BLaER1 treated with 17β-estradiol and CSF1 and Interleukin-3, amounts not matched to agents 10 nM and 100 nM (cell line): ENCODE results near the gene SDK2.

Source experiments
- H3K27ac ChIP-seq, 11 experiments: shearing (Covaris generic); formaldehyde crosslinking; 2 replicates each; pipeline ENCODE4 v1.8.1; 2022
- H3K27me3 ChIP-seq, 11 experiments: shearing (Covaris generic); formaldehyde crosslinking; 2 replicates each; pipeline ENCODE4 v1.8.1; 2022
- H3K36me3 ChIP-seq, 11 experiments: shearing (Covaris generic); formaldehyde crosslinking; 2 replicates each; pipeline ENCODE4 v1.8.1; 2022
- H3K4me1 ChIP-seq, 10 experiments: shearing (Covaris generic); formaldehyde crosslinking; 2 replicates each; pipeline ENCODE4 v1.8.1; 2022
- H3K4me2 ChIP-seq, 11 experiments: shearing (Covaris generic); formaldehyde crosslinking; 2 replicates each; pipeline ENCODE4 v1.8.1; 2022
- H3K4me3 ChIP-seq, 10 experiments: shearing (Covaris generic); formaldehyde crosslinking; 2 replicates each; pipeline ENCODE4 v1.8.1; 2022
- H3K9ac ChIP-seq, 11 experiments: shearing (Covaris generic); formaldehyde crosslinking; 2 replicates each; pipeline ENCODE4 v1.8.1; 2022
- H3K9me3 ChIP-seq, 11 experiments: shearing (Covaris generic); formaldehyde crosslinking; replicated peaks in 1 of 11; 2 replicates each; pipeline ENCODE4 v1.8.1; 2022
- H4K20me1 ChIP-seq, 11 experiments: shearing (Covaris generic); formaldehyde crosslinking; 2 replicates each; pipeline ENCODE4 v1.8.1; 2022
- Cebpa-rat ChIP-seq, 11 experiments: shearing (Covaris generic); IDR thresholded peaks; 2 replicates each; pipeline ENCODE4 v1.8.1; 2022

Gene SDK2

DNA sequence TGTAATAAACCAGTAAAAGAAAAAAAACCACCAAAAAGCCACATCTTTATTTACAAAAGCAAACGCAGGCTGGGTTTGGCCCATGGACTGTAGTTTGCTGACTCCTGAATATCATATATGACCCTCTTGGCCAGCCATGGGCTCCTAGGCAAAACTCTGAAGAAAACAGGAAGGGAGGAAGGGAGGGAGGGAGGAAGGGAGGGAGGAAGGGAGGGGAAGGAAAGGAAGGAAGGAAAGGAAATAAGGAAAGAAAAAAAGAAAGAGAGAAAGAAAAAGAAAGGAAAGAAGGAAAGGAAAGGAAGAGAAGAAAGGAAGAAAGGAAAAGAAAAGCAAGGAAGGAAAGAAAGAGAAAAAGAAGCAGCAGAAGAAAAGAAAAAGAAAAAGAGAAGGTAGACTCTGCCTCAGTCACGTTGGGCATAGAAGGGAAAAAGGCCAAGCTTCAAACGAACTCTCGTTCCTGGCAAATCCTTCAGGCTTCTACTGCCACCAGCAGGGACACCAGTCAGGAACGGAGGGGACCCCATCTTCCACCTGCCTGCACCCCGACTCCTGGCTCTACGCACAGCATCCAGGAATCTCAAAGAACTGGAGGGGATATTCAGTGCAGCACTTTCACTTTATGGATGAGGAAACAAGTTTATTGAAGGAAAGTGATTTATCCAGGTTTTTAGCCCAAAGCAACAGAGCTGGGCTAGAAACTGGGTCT lies 354.5 kb downstream of the SDK2 start:
- H3K27ac ChIP-seq: peak overlapping the region in 9 of 11 experiments; percentile 31 to 87 (median 75); a peak in 16 of 22 replicates
- H3K4me1 ChIP-seq: peaks cover 59 to 99% (median 78%) of the 10 kb centered on the region in 10 experiments
- no peak overlapping the region for H3K4me3 ChIP-seq
- H4K20me1 ChIP-seq: peaks cover 0 to 50% (median 16%) of the 10 kb centered on the region in 11 experiments; a peak in 12 of 22 replicates
- H3K9me3 ChIP-seq: no peaks in the 10 kb centered on the region
- H3K27me3 ChIP-seq: no peaks in the 10 kb centered on the region
- peak overlapping the region in 4 of 11 experiments; percentile 27 to 73 (median 70); a peak in 4 of 22 replicates for H3K9ac ChIP-seq
- peaks cover 0 to 17% (median 10%) of the 10 kb centered on the region in 11 experiments; a peak in 13 of 22 replicates for H3K36me3 ChIP-seq
- H3K4me2 ChIP-seq: peak overlapping the region; percentile 88 to 99 (median 96)
- TF ChIP-seq Cebpa-rat (IDR thresholded peaks at IDR 0.05): no peak

DNA sequence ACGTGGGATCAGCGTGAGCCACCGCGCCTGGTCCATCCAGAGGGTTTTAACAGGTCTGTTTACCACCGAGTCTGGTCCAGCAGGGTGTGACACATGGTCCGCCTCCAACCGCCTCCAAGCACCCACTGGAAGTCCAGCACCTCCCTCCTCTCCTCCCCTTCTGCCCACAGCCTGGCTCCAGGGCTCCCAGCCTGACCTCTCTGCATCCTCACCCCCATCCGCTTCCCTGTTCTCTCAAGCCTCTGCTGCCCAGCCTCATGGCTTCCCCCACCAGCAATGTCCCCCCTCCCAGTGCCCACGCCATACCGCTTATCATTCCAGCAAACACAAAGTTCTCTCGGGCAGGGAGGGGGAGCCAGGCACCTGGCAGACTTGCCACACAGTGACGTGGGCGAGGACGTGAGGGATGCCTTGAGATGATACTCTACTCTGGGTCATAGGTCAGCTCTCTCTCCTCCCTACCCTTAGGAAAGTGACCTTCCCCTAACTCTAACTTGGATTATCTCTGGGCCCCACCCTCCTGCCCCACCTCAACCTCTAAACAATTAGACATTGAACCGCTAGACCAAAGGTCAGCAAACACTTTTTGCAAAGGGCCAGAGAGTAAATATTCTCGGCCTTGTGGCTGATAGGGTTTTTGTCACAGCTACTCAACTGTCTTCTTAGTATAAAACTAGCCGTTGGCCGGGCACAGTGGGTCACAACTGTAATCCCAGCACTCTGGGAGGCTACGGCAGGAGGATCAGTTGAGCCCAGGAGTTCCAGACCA lies 355.5 kb downstream of the SDK2 start:
- no peaks in the 10 kb centered on the region for H3K9me3 ChIP-seq
- peaks cover 63 to 99% (median 81%) of the 10 kb centered on the region in 10 experiments for H3K4me1 ChIP-seq
- H3K4me2 ChIP-seq: peak overlapping the region in 10 of 11 experiments; percentile 13 to 69 (median 48); a peak in 18 of 22 replicates
- H3K9ac ChIP-seq: no peak overlapping the region
- H3K27me3 ChIP-seq: no peaks in the 10 kb centered on the region
- peak overlapping the region in 6 of 11 experiments; percentile 17 to 45 (median 28); a peak in 7 of 22 replicates for H3K27ac ChIP-seq
- TF ChIP-seq Cebpa-rat (IDR thresholded peaks at IDR 0.05): no peak
- peaks cover 0 to 54% (median 16%) of the 10 kb centered on the region in 11 experiments; a peak in 12 of 22 replicates for H4K20me1 ChIP-seq
- H3K4me3 ChIP-seq: no peak overlapping the region
- peaks cover 0 to 17% (median 10%) of the 10 kb centered on the region in 11 experiments; a peak in 13 of 22 replicates for H3K36me3 ChIP-seq

DNA sequence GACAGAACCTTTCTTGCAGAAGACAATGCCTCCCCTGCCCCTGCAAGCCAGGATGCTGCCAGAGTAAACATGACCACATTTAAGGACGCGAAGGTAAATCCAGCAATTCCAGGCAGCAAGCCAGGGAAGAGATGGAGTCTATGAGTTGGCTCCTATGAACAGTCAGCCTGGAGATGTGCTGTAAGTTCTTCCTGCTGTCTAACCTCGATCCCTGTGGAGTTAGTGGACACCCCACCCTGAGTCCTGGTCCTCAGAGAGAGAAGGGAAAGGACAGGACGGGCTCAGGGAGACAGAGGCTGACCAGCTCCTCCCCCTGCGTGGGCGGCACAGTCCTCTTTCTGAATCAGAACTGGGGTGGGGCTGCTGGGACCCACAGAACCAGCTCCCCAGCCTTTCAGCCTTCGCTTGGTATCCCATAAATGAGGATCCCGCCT lies 357.4 kb downstream of the SDK2 start:
- H3K9ac ChIP-seq: 0 out of 22 replicates have a peak overlapping the region, but pooled peaks of 1 of the 11 experiments have one; percentile 2
- peak overlapping the region in 5 of 11 experiments; percentile 2 to 76 (median 69); a peak in 8 of 22 replicates for H3K4me2 ChIP-seq
- peaks cover 0 to 48% (median 12%) of the 10 kb centered on the region in 11 experiments; a peak in 12 of 22 replicates for H4K20me1 ChIP-seq
- H3K4me3 ChIP-seq: no peak overlapping the region
- no peaks in the 10 kb centered on the region for H3K27me3 ChIP-seq
- H3K9me3 ChIP-seq: no peaks in the 10 kb centered on the region
- no peak overlapping the region for H3K27ac ChIP-seq
- TF ChIP-seq Cebpa-rat (IDR thresholded peaks at IDR 0.05): no peak
- peaks cover 64 to 99% (median 81%) of the 10 kb centered on the region in 10 experiments for H3K4me1 ChIP-seq
- H3K36me3 ChIP-seq: peaks cover 0 to 17% (median 10%) of the 10 kb centered on the region in 11 experiments; a peak in 13 of 22 replicates

DNA sequence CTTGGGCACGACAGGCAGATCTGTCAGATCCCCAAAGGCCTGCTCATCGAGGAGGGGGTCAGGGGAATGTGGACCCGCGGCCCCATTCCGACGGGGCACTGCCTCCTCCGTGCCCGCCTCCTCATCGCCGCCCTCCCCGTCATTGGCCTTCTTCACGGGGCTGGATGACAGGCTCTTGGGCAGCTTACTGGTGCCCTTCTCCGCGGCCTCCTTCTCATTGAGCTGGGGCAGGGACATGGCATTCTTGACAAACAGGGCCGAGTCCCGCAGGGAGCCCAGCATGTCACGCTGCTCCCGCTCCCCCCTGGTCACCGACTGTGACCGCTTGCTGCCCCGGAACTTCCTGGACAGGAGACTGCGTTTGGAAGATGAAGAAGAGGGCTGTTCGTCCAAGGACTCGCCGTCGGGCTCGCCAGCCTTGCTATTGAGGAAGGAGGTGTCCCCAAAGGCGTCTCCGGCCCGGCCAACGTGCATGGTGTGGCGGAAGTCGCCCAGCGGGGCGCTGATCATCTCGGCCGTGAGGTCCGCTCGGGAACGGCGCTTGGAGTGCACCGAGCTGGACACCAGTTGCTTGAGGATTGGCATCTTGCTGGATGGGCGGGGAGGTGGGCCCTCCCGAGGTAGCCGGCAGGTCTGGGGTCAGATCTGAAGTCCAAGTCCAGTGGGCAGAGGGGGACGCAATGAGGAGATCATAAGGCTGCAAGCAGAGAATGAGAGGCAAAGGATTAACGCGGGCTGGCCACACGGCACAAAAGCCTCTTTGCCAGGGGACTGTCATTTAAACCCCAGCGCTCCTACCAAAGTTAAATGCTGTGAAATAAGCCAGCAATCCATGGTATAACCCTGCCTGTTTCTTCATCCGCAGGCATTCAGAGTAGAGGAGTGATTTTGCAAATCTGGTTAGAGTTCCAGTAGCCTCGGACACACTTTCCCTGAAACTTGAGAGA lies 358.1 kb downstream of the SDK2 start:
- peak overlapping the region in 3 of 11 experiments; percentile 69 to 76 (median 73); a peak in 5 of 22 replicates for H3K4me2 ChIP-seq
- peaks cover 64 to 99% (median 78%) of the 10 kb centered on the region in 10 experiments for H3K4me1 ChIP-seq
- peaks cover 0 to 17% (median 10%) of the 10 kb centered on the region in 11 experiments; a peak in 13 of 22 replicates for H3K36me3 ChIP-seq
- peaks cover 0 to 41% (median 12%) of the 10 kb centered on the region in 11 experiments; a peak in 12 of 22 replicates for H4K20me1 ChIP-seq
- H3K9ac ChIP-seq: no peak overlapping the region
- no peak overlapping the region for H3K27ac ChIP-seq
- no peaks in the 10 kb centered on the region for H3K27me3 ChIP-seq
- TF ChIP-seq Cebpa-rat (IDR thresholded peaks at IDR 0.05): no peak
- H3K4me3 ChIP-seq: no peak overlapping the region
- H3K9me3 ChIP-seq: no peaks in the 10 kb centered on the region

DNA sequence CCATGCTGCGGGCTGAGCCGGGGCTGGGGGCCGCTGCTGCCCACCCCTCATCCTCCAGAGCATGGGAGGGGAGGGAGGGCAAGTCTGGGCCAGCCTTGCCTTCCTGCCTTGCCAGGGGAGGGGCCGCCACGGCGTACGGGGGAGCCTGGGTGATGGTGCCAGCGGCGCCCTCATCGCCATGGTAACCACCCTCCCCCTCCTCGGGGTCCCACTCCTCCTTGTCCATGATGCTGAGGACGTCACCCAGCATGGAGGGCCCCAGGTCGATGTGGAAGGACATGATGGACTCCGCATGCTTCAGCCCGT lies 358.7 kb downstream of the SDK2 start:
- Histone ChIP-seq H3K9ac (no peak overlapping the region), H3K27ac (no peak overlapping the region), H3K4me2 (peak overlapping the region in 3 of 11 experiments; percentile 80 to 92 (median 83); a peak in 6 of 22 replicates), H3K4me3 (no peak overlapping the region), H4K20me1 (peaks cover 0 to 38% (median 12%) of the 10 kb centered on the region in 11 experiments; a peak in 11 of 22 replicates), H3K9me3 (no peaks in the 10 kb centered on the region), H3K36me3 (peaks cover 0 to 17% (median 10%) of the 10 kb centered on the region in 11 experiments; a peak in 13 of 22 replicates), H3K4me1 (peaks cover 60 to 93% (median 73%) of the 10 kb centered on the region in 10 experiments), H3K27me3 (no peaks in the 10 kb centered on the region)
- no peak for TF ChIP-seq Cebpa-rat (IDR thresholded peaks at IDR 0.05)

DNA sequence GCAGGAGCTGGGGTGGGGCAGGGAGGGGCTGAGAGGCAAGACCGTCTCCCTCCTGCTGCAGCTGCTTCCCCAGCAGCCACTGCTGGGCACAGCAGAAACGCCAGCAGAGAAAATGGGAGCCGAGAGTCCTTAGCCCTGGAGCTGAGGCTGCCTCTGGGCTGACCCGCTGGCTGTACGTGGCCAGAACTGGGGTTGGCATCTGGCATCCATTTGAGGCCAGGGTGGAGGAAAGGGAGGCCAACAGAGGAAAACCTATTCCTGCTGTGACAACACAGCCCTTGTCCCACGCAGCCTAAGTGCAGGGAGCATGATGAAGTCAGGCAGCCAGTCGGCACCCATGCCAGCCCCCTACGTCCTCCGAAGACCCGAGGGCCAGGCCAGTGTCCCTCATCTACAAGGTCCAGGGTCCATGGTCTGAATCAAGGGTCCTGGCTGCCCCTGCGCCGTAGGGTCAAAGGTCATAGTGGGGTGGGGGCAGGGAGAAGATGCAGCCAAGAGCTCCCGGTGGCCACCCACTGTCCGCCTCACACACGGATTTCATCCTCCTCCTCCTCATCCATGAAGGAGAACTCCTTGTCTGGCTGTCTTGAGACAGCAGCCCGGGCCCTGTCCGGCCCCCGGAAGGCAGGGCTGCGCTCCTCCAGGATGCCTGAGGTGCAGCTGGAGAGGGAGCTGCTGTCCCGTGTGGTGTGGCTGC lies 359.2 kb downstream of the SDK2 start:
- Histone ChIP-seq H4K20me1 (peaks cover 0 to 38% (median 12%) of the 10 kb centered on the region in 11 experiments; a peak in 11 of 22 replicates), H3K27me3 (no peaks in the 10 kb centered on the region), H3K4me3 (no peak overlapping the region), H3K4me2 (peak overlapping the region; percentile 72 to 92 (median 81)), H3K9ac (peak overlapping the region in 3 of 11 experiments; percentile 4 to 27 (median 18); a peak in 3 of 22 replicates), H3K4me1 (peaks cover 55 to 88% (median 68%) of the 10 kb centered on the region in 10 experiments), H3K27ac (peak overlapping the region in 4 of 11 experiments; percentile 11 to 50 (median 20); a peak in 6 of 22 replicates), H3K9me3 (no peaks in the 10 kb centered on the region), H3K36me3 (peaks cover 0 to 17% (median 10%) of the 10 kb centered on the region in 11 experiments; a peak in 13 of 22 replicates)
- no peak for TF ChIP-seq Cebpa-rat (IDR thresholded peaks at IDR 0.05)
